ENCODE measurements around the gene NR0B1.

NR0B1 gene, protein sequence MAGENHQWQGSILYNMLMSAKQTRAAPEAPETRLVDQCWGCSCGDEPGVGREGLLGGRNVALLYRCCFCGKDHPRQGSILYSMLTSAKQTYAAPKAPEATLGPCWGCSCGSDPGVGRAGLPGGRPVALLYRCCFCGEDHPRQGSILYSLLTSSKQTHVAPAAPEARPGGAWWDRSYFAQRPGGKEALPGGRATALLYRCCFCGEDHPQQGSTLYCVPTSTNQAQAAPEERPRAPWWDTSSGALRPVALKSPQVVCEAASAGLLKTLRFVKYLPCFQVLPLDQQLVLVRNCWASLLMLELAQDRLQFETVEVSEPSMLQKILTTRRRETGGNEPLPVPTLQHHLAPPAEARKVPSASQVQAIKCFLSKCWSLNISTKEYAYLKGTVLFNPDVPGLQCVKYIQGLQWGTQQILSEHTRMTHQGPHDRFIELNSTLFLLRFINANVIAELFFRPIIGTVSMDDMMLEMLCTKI

DNA sequence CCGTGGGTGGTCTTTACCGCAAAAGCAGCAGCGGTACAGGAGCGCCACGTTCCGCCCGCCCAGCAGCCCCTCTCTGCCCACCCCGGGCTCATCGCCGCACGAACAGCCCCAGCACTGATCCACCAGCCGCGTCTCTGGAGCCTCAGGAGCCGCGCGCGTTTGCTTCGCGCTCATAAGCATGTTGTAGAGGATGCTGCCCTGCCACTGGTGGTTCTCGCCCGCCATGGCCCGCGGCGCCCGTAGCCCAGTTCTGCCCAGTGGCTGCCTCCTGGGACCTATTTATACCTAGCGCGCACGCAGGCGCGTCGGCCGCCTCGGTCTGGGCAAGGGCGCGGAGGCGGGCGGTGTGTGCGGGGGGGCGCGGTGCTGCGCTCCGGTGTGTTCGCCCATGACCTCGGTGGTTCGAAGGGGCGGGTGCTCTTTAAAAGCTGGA is at the start of gene NR0B1:
Gene NR0B1 (minus strand): TSS at position 252 of the 433 bp plus-strand sequence. CDS start 27 bp downstream, at position 225.
- TF ChIP-seq, protein P1, sequence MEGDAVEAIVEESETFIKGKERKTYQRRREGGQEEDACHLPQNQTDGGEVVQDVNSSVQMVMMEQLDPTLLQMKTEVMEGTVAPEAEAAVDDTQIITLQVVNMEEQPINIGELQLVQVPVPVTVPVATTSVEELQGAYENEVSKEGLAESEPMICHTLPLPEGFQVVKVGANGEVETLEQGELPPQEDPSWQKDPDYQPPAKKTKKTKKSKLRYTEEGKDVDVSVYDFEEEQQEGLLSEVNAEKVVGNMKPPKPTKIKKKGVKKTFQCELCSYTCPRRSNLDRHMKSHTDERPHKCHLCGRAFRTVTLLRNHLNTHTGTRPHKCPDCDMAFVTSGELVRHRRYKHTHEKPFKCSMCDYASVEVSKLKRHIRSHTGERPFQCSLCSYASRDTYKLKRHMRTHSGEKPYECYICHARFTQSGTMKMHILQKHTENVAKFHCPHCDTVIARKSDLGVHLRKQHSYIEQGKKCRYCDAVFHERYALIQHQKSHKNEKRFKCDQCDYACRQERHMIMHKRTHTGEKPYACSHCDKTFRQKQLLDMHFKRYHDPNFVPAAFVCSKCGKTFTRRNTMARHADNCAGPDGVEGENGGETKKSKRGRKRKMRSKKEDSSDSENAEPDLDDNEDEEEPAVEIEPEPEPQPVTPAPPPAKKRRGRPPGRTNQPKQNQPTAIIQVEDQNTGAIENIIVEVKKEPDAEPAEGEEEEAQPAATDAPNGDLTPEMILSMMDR (conservative IDR thresholded peaks at IDR 0.05): no peak
- TF ChIP-seq ZFX (IDR thresholded peaks at IDR 0.05): no peak

DNA sequence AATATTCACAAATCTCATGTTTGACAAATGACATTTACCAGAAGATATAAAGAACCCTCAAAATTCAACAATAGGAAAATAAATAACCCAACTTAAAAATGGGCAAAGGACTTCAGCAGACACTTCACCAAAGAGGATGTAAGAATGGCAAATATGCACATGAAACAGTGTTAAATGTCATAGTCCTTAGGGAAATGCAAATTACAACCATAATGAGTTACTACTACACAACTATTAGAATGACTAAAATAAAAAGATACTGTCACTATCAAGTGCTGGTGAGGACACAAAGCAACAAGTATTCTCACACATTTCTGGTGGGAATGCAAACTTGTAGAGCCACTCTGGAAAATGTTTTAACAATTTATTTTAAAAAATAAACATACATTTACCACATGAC is 40.8 kb upstream of the NR0B1 start:
- no peak for TF ChIP-seq ZFX (IDR thresholded peaks at IDR 0.05)
- TF ChIP-seq, protein P1 (conservative IDR thresholded peaks at IDR 0.05): no peak
- no peak overlapping the region for H3K27ac ChIP-seq

More for the DNA sequence above, at the start of gene NR0B1:
- no peak within 1 kb of the TSS for H3K27ac ChIP-seq

DNA sequence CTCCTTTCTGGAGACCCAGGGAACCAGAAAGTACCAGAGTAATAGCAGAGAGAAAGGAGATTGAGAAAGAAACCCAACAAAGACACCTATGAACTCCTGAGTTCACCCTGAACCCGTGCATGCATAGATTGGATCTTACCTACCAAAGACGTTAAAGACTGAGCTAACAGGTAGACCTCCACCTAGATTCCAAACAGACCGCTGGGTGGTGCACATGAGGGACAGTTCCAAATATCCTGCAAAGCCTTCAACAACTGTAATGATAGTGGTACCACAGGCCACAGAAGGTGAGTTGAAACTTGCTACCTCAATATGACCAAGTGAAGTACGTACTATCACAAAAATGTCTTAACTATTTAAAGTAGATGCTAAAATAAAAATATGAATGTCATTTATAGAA is 34.0 kb upstream of the NR0B1 start:
- no peak overlapping the region for H3K27ac ChIP-seq
- no peak for TF ChIP-seq ZFX (IDR thresholded peaks at IDR 0.05)
- TF ChIP-seq, protein P1 (conservative IDR thresholded peaks at IDR 0.05): peak; percentile 13; the same call in 1 of the 2 replicates

DNA sequence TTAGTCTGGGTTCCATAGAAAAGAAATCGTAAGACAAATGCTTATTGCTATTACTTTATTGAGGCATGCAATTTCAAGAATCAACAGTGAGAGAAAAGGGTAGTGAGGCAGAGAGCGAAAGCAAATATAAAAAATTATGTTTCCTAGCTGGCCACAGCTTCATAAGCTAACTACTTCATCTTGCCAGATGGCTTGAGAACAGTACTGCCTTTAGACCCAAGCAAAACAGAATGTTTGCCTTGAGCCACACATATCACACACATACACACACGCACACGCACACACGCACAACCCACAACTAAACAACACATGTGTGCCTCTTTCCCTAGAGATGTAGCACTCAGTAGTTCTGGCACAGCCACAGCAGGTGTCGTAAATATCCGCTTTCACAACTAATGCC is 31.6 kb upstream of the NR0B1 start:
- no peak overlapping the region for H3K27ac ChIP-seq
- TF ChIP-seq, protein P1 (conservative IDR thresholded peaks at IDR 0.05): no peak
- no peak for TF ChIP-seq ZFX (IDR thresholded peaks at IDR 0.05)

DNA sequence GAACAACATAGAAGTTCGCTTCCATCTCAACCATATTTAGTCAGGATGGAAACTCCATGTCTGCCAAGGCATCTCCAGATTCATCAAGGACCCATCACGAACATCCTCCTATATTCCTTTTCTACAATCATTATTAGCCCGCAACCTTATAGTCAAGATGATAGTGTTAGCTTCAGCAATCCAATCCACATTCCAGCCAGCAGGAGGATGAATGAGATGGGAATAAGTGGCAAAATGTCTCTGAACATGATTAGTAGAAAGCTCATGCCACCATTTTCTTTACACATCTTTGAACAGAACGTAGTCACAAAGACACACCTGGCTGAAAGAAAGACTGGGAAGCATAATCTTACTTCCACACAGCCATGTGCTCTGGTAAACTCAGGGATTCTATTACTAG is 18.6 kb upstream of the NR0B1 start:
- TF ChIP-seq, protein P1 (conservative IDR thresholded peaks at IDR 0.05): no peak
- H3K27ac ChIP-seq: no peak overlapping the region

DNA sequence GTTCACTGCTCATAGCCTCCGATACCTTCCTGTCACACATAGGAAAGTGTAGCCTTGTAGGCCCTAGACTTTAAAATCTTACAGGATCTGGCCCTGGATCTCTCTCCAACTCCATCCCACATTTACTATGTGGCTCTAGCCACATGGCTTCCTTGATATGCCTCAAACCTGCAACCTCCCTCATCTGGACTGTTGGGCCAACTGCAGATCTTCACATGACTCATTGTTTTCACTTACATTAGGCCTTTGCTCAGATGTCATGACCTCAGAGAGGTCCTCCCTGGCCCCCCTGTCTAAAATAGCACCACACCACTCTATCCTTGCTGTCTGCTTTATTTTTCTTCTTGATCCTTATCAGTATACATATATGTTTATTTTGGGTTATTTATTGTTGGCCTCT is 8.1 kb upstream of the NR0B1 start:
- no peak overlapping the region for H3K27ac ChIP-seq
- TF ChIP-seq, protein P1 (conservative IDR thresholded peaks at IDR 0.05): no peak
- TF ChIP-seq ZFX (IDR thresholded peaks at IDR 0.05): no peak

DNA sequence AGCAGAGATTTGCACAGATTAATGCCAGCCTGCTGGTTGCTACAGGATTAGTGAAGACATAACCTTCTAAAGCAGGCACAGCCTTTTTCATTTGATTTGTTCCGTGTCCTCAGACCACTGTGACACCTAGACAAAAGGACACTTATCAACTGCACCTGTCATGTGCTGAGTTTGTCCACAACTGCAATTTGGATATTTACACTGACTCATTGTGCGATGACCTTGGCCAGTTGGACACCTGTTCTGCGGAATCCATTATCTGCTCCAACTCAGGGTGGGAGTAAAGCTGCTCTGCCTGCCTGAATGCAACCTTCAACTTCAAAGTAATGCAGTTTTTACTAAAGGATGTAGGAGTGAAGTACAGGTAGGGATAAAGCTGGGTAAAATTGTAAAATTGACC is 4.1 kb upstream of the NR0B1 start:
- H3K27ac ChIP-seq: no peak overlapping the region
- TF ChIP-seq, protein P1 (conservative IDR thresholded peaks at IDR 0.05): no peak
- TF ChIP-seq ZFX (IDR thresholded peaks at IDR 0.05): no peak

Data from C4-2B (cell line).